CD8-positive, alpha-beta memory T cell (primary cell): Measurements from ENCODE around the gene PDK1. TPM values are rescaled to one million over a fixed set of nuclear protein-coding genes. Genes with fewer than 3 reads are reported as not detected.
A peak's percentile ranks its signal among the peaks of the same experiment; 100 is the strongest.
"Not testable (repeated sequence)": the region's sequence is repeated elsewhere in the genome, so short reads cannot be mapped to it uniquely, and the experiment has no call there.

Source experiments
- CTCF ChIA-PET: fragments of 350-600 bp; sonication (Branson Sonifier 250); formaldehyde crosslinking; loops from one replicate; lab custom pipeline; 2021; ENCODE audit warnings: antibody characterized with exemption; lab: Charles Lee
- POLR2A ChIA-PET: fragments of 350-600 bp; sonication (Branson Sonifier 250); formaldehyde crosslinking; loops from one replicate; lab custom pipeline; 2021; ENCODE audit warnings: antibody characterized with exemption; lab: Charles Lee
- DNase-seq, 5 donors: peaks; one replicate each; pipeline versions ENCODE4 v3.0.0 to v3.0.0-alpha.2; 2020 to 2022; ENCODE audit warnings: mixed read lengths in 1 of 5
- H3K27ac ChIP-seq: one replicate; pipeline ENCODE4 v1.7.0; 2013; ENCODE audit warnings: low read depth, mild to moderate bottlenecking, low read length, moderate library complexity
- H3K27me3 ChIP-seq: 2 replicates; pipeline ENCODE4 v1.7.0; 2013; ENCODE audit warnings: low read length, mild to moderate bottlenecking; ENCODE audit not compliant: insufficient read depth, poor library complexity, severe bottlenecking
- H3K36me3 ChIP-seq: 2 replicates; pipeline ENCODE4 v1.7.0; 2013; ENCODE audit warnings: mild to moderate bottlenecking, low read length, moderate library complexity; ENCODE audit not compliant: insufficient read depth
- H3K4me1 ChIP-seq: 2 replicates; pipeline ENCODE4 v1.7.0; 2013; ENCODE audit warnings: mild to moderate bottlenecking, low read length, moderate library complexity; ENCODE audit not compliant: insufficient read depth
- H3K4me3 ChIP-seq: 2 replicates; pipeline ENCODE4 v1.7.0; 2013; ENCODE audit warnings: mild to moderate bottlenecking, low read length
- H3K9me3 ChIP-seq: 2 replicates; pipeline ENCODE4 v1.7.0; 2013; ENCODE audit warnings: mild to moderate bottlenecking, low read length
- H3K27ac Mint-ChIP-seq, 8 donors: one replicate each; pipeline ENCODE4 v1.8.0; 2020 to 2021; ENCODE audit warnings: mixed read lengths in 8 of 8, mild to moderate bottlenecking in 6 of 8, inconsistent platforms in 3 of 8, moderate library complexity in 3 of 8
- H3K27me3 Mint-ChIP-seq, 2 donors: one replicate each; pipeline ENCODE4 v1.8.0; 2020 to 2021; ENCODE audit warnings: mixed read lengths in 2 of 2, mild to moderate bottlenecking in 1 of 2, moderate library complexity in 1 of 2
- H3K36me3 Mint-ChIP-seq, 3 donors: one replicate each; pipeline ENCODE4 v1.8.0; 2020 to 2021; ENCODE audit warnings: mixed read lengths in 3 of 3, inconsistent platforms in 1 of 3, mild to moderate bottlenecking in 1 of 3
- H3K4me1 Mint-ChIP-seq, 3 donors: one replicate each; pipeline ENCODE4 v1.8.0; 2020 to 2021; ENCODE audit warnings: mixed read lengths in 3 of 3, inconsistent platforms in 1 of 3, mild to moderate bottlenecking in 1 of 3
- H3K4me3 Mint-ChIP-seq, 7 donors: one replicate each; pipeline ENCODE4 v1.8.0; 2020 to 2021; ENCODE audit warnings: mixed read lengths in 7 of 7, mild to moderate bottlenecking in 6 of 7, moderate library complexity in 4 of 7, inconsistent platforms in 2 of 7
- H3K9me3 Mint-ChIP-seq, 5 donors: one replicate each; pipeline ENCODE4 v1.8.0; 2020 to 2022; ENCODE audit warnings: mixed read lengths in 5 of 5, mild to moderate bottlenecking in 3 of 5, moderate library complexity in 2 of 5, inconsistent platforms in 1 of 5
- polyA plus RNA-seq: library from polyadenylated mRNA; unstranded; fragments of 300-500 nt; fragmentation: Illumina TruSeq; gene quantifications from one replicate; pipeline ENCODE4 v1.2.3, GENCODE V29; 2021
- total RNA-seq, 2 experiments: library from RNA; stranded (reverse); gene quantifications; one replicate each; pipeline ENCODE4 v1.2.3, GENCODE V29; 2021

Gene PDK1
- total and polyA plus RNA-seq, 3 experiments from 2014 or later: 12.6 to 15.5 (median 15.5) TPM

DNA sequence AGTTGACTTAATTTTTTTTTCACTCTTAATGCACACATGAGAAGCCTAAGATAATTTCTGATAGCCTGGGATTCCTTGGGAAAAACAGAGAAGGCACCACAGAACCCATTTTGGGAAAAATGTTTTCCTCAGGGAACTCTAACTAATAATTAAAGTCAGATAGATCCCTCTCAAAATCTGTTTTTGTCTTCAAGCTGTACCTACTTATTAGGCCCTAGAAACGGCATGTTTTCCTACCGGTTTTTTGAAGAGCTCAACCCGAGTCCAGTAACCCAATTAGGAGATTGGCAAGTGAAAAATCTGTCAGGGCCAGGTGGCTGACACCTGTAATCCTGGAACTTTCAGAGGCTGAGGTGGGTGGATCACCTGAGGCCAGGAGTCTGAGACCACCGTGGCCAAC, 16.1 kb upstream of the PDK1 start:
- POLR2A ChIA-PET: no interaction called here
- CTCF ChIA-PET: interaction anchor here (1.1 to 1.2 kb wide), 2 partner anchors 12 to 78 kb away, joined by 3 read pairs; no protein-coding TSS in a partner anchor

DNA sequence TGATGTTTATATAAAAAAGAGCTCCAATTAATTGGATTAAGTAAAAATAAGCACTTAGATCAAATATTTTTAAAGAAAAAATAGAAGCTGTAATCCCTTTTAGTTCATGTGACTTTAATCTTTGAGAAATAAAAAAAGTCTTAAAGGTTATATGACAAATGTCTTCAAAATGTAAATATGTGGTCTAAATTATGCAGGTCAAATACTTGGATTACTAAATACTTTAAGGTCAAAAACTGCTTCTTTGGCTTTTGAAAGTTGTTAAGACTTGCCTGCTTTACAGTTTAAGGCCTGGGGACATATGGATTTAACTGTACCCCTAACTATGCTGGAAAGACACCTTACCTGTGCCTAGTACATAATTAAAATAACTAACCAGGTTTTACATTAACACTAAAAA, 15.5 kb upstream of the PDK1 start:
- CTCF ChIA-PET: interaction anchor here (0.7 to 1.2 kb wide), 3 partner anchors 12 to 105 kb away, joined by 3 read pairs; no protein-coding TSS in a partner anchor
- no peak overlapping the region for H3K4me3 ChIP-seq
- no peak for DNase-seq
- Mint-ChIP-seq H3K36me3 (peaks cover 1 to 32% (median 4%) of the 10 kb centered on the region in 3 donors), H3K4me1 (no peaks in the 10 kb centered on the region), H3K4me3 (no peak overlapping the region), H3K9me3 (peaks cover 0 to 12% (median 8%) of the 10 kb centered on the region in 5 donors), H3K27ac (no peak overlapping the region), H3K27me3 (no peaks in the 10 kb centered on the region)
- H3K27ac ChIP-seq: no peak overlapping the region
- H3K36me3 ChIP-seq: no peaks in the 10 kb centered on the region
- peaks cover 7% of the 10 kb centered on the region for H3K9me3 ChIP-seq
- POLR2A ChIA-PET: no interaction called here
- H3K4me1 ChIP-seq: no peaks in the 10 kb centered on the region
- no peaks in the 10 kb centered on the region for H3K27me3 ChIP-seq

More for the DNA sequence above, 16.1 kb upstream of the PDK1 start:
- H3K27me3 Mint-ChIP-seq: no peaks in the 10 kb centered on the region
- peaks cover 0 to 17% (median 13%) of the 10 kb centered on the region in 5 donors for H3K9me3 Mint-ChIP-seq
- Histone ChIP-seq H3K4me1 (no peaks in the 10 kb centered on the region), H3K4me3 (no peak overlapping the region), H3K36me3 (no peaks in the 10 kb centered on the region), H3K27me3 (no peaks in the 10 kb centered on the region), H3K9me3 (peaks cover 7% of the 10 kb centered on the region), H3K27ac (no peak overlapping the region)
- no peak overlapping the region for H3K4me3 Mint-ChIP-seq
- no peak for DNase-seq
- H3K36me3 Mint-ChIP-seq: peaks cover 7 to 36% (median 11%) of the 10 kb centered on the region in 3 donors
- peak overlapping the region in 1 of 8 donors; percentile 50 for H3K27ac Mint-ChIP-seq
- no peaks in the 10 kb centered on the region for H3K4me1 Mint-ChIP-seq

DNA sequence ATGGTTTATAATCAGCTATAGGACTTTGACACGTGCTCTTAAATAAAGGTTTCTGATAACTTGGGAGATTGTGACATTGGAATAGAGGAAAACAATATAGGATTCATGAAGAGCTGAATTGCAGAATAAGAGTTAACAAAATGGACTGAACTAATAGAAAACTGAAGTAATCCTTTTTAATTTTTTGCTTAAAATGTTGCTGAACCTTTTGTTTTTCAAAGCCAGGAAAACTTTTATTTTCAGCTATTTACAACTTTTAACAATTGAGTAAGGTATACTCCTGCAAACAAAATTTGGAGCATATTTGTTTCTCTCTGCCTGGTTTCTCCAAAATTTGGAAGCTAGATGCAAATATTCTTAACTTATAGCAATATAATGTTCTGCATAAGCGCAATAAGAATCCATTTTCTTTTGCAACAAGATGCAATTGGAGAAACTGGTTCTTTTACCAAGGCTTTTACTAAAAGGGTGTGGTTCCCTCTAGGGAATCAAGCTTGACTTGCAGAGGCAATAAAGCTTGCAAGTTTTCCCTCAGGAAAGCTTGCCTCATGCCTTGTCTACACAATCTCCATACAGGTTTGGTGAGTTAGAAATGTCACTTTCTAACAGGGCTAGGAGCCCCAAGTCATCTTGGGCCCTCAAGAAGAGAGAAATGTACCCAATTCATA, 10.3 kb upstream of the PDK1 start:
- Histone ChIP-seq H3K27me3 (no peaks in the 10 kb centered on the region), H3K4me3 (no peak overlapping the region), H3K4me1 (peaks cover 17% of the 10 kb centered on the region), H3K36me3 (no peaks in the 10 kb centered on the region), H3K9me3 (no peaks in the 10 kb centered on the region), H3K27ac (no peak overlapping the region)
- peaks cover 0 to 16% (median 2%) of the 10 kb centered on the region in 3 donors for H3K36me3 Mint-ChIP-seq
- H3K4me1 Mint-ChIP-seq: peaks cover 10 to 14% (median 13%) of the 10 kb centered on the region in 3 donors
- no peak for DNase-seq
- no peak overlapping the region for H3K27ac Mint-ChIP-seq
- peaks cover 0 to 8% (median 3%) of the 10 kb centered on the region in 5 donors for H3K9me3 Mint-ChIP-seq
- H3K27me3 Mint-ChIP-seq: no peaks in the 10 kb centered on the region
- H3K4me3 Mint-ChIP-seq: no peak overlapping the region
- CTCF ChIA-PET: no interaction called here
- POLR2A ChIA-PET: no interaction called here

DNA sequence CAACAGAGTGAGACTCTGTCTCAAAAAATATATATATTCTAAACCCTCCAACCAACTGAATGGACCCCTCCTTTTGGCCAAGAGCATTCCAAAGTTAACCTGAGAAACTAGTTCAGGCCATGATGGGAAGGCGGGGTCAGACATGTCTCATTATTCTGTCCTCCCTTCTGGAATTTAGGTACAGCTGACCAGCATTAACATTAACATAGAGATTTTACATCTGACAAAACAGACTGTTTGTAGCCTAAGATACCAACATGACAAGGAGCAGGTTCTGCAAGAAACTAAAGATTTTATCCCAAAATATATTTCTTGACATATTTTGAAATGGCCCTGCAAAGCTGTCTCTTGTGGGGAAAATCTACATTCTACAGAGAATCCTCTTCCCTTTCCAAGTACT, 6.8 kb upstream of the PDK1 start:
- H3K27me3 Mint-ChIP-seq: no peaks in the 10 kb centered on the region
- H3K4me1 Mint-ChIP-seq: peaks cover 13 to 22% (median 21%) of the 10 kb centered on the region in 3 donors
- Histone ChIP-seq H3K9me3 (no peaks in the 10 kb centered on the region), H3K27me3 (no peaks in the 10 kb centered on the region), H3K4me3 (no peak overlapping the region), H3K36me3 (no peaks in the 10 kb centered on the region), H3K4me1 (peaks cover 30% of the 10 kb centered on the region), H3K27ac (no peak overlapping the region)
- no peak for DNase-seq
- peaks cover 0 to 3% (median 0%) of the 10 kb centered on the region in 5 donors for H3K9me3 Mint-ChIP-seq
- H3K4me3 Mint-ChIP-seq: no peak overlapping the region
- ChIA-PET CTCF (no interaction called here), POLR2A (no interaction called here)
- H3K36me3 Mint-ChIP-seq: peaks cover 0 to 3% (median 0%) of the 10 kb centered on the region in 3 donors
- H3K27ac Mint-ChIP-seq: no peak overlapping the region

DNA sequence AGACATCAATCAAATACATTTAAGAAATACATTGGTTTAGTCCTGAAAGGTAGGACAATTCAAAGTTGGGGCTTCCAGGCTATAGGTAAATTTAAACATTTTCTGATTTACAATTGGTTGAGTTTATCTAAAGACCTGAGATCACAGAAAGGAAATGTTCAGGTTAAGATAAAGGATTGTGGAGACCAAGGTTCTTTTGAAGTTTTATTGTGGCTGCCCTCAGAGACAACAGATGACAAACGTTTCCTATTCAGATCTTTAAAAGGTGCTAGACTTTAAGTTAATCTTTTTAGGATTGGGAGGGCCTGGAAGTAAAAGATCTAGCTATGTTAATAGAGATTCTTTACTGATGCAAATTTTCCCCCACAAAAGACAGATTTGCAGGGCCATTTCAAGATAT, 6.1 kb upstream of the PDK1 start:
- H3K27me3 ChIP-seq, H3K27me3 Mint-ChIP-seq, POLR2A ChIA-PET, CTCF ChIA-PET, H3K9me3 Mint-ChIP-seq, H3K27ac ChIP-seq, H3K4me3 ChIP-seq, H3K36me3 ChIP-seq, H3K36me3 Mint-ChIP-seq, H3K9me3 ChIP-seq: not testable (repeated sequence)
- peaks cover 15 to 25% (median 23%) of the 10 kb centered on the region in 3 donors for H3K4me1 Mint-ChIP-seq
- DNase-seq: peak in 2 of 5 donors; percentile 39 to 75
- peak overlapping the region in 1 of 8 donors; percentile 35 for H3K27ac Mint-ChIP-seq
- peaks cover 36% of the 10 kb centered on the region for H3K4me1 ChIP-seq
- H3K4me3 Mint-ChIP-seq: peak overlapping the region in 1 of 7 donors; percentile 52

DNA sequence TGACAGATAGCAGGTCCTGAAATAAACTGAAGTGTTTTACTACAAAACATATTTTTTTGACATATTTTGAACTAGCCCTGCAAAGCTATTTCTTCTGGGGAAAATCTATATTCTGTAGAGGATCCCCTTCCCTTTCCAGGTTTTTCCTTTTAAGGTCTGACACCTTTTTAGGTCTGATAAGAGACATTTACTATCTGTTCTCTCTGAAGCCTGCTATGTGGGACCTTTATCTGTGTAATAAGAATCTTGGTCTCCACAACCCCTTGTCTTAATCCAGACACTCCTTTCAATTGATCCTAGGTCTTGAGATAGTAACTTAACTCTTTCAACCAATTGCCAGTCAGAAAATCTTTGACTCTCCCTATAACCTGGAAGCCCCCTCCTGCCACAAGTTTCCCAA, 5.5 kb upstream of the PDK1 start:
- H3K36me3 Mint-ChIP-seq: peaks cover 0 to under 1% (median 0%) of the 10 kb centered on the region in 3 donors
- ChIA-PET POLR2A (no interaction called here), CTCF (no interaction called here)
- H3K4me1 Mint-ChIP-seq: peaks cover 19 to 30% (median 29%) of the 10 kb centered on the region in 3 donors
- Histone ChIP-seq H3K4me1 (peaks cover 42% of the 10 kb centered on the region), H3K27me3 (no peaks in the 10 kb centered on the region), H3K4me3 (no peak overlapping the region), H3K27ac (no peak overlapping the region), H3K36me3 (no peaks in the 10 kb centered on the region), H3K9me3 (no peaks in the 10 kb centered on the region)
- no peaks in the 10 kb centered on the region for H3K9me3 Mint-ChIP-seq
- DNase-seq: no peak
- peak overlapping the region in 1 of 8 donors; percentile 60 for H3K27ac Mint-ChIP-seq
- H3K4me3 Mint-ChIP-seq: no peak overlapping the region
- no peaks in the 10 kb centered on the region for H3K27me3 Mint-ChIP-seq

DNA sequence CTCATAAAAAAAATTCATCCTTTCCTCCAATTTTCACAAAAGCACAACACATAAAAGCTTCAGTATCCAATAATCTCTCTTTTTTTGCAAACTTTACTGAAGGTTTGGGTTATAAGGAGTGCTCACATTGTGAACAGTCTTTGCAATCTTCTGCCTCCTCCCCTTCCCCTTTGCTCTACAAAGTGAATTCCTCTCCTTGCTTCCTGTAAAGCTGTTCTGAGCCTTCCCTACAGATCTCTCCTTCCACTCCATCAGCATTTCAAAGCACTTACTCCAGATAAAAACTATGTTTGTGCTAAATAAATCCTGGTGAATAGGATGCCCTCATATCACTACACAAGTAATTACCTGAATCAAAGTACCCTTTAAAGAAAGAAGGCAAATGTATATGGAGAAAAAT, 4.6 kb upstream of the PDK1 start:
- peak overlapping the region in 1 of 8 donors; percentile 75 for H3K27ac Mint-ChIP-seq
- Histone ChIP-seq H3K4me3 (no peak overlapping the region), H3K36me3 (no peaks in the 10 kb centered on the region), H3K4me1 (peaks cover 42% of the 10 kb centered on the region), H3K9me3 (no peaks in the 10 kb centered on the region), H3K27ac (no peak overlapping the region), H3K27me3 (no peaks in the 10 kb centered on the region)
- peaks cover 20 to 31% (median 29%) of the 10 kb centered on the region in 3 donors for H3K4me1 Mint-ChIP-seq
- no peaks in the 10 kb centered on the region for H3K27me3 Mint-ChIP-seq
- H3K36me3 Mint-ChIP-seq: peaks cover 0 to 3% (median 0%) of the 10 kb centered on the region in 3 donors
- CTCF ChIA-PET: interaction anchor here (1.2 kb wide), 1 partner anchor 11 kb away, joined by 3 read pairs; no protein-coding TSS in a partner anchor
- no peak for DNase-seq
- H3K9me3 Mint-ChIP-seq: no peaks in the 10 kb centered on the region
- POLR2A ChIA-PET: no interaction called here
- H3K4me3 Mint-ChIP-seq: no peak overlapping the region

DNA sequence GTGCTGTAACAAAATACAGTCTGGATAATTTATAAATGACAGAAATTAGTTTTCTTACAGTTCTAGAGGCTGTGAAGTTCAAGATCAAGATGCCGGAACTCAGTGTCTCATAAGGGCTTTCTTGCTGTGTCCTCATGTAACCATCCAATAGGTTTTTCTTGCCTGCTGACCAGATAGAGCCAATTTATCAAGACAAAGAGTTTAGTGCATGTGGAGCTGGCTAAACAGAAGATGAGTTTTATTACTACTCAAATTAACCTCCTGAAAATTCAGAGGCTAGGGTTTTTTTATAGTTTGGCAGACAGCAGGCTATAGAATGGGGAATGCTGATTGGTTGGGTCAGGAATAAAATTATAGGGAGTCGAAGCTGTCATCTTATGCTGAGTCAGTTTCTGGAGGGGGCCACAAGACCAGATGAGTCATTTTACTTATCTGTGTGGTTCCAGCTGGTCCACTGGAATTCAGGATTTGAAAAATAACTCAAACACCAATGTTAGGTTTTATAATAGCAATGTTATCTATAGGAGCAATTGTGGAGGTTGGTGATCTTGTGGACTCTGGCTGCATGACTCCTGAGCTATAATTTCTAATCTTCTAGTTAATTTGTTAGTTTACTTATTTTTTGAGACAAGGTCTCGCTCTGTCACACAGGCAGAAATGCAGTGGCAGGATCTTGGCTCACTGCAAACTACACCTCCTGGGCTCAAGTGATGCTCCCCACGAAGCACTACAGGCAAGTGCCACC, 3.2 kb upstream of the PDK1 start:
- H3K4me1 Mint-ChIP-seq: peaks cover 32 to 44% (median 43%) of the 10 kb centered on the region in 3 donors
- H3K27me3 Mint-ChIP-seq: no peaks in the 10 kb centered on the region
- Histone ChIP-seq H3K4me1 (peaks cover 53% of the 10 kb centered on the region), H3K27me3 (no peaks in the 10 kb centered on the region), H3K9me3 (no peaks in the 10 kb centered on the region), H3K36me3 (no peaks in the 10 kb centered on the region), H3K4me3 (no peak overlapping the region), H3K27ac (no peak overlapping the region)
- DNase-seq: no peak
- no peaks in the 10 kb centered on the region for H3K9me3 Mint-ChIP-seq
- ChIA-PET POLR2A (no interaction called here), CTCF (interaction anchor here (1.2 kb wide), 1 partner anchor 13 kb away, joined by 3 read pairs; no protein-coding TSS in a partner anchor)
- H3K27ac Mint-ChIP-seq: no peak overlapping the region
- peak overlapping the region in 1 of 7 donors; percentile 55 for H3K4me3 Mint-ChIP-seq
- H3K36me3 Mint-ChIP-seq: peaks cover 0 to 7% (median 0%) of the 10 kb centered on the region in 3 donors
